Measurements from ENCODE around the gene SNTA1. TPM values are rescaled to one million over a fixed set of nuclear protein-coding genes. Genes with fewer than 3 reads are reported as not detected.

The SNTA1 gene
- polyA plus RNA-seq, 3 donors: 0.56 to 0.93 (median 0.63) TPM

- H3K27ac ChIP-seq (ENCODE audit: low read depth in 1 of 2, low read length in 2 of 2): peak within 1 kb of the TSS in 1 of 2 donors; percentile 74
- no peak for TF ChIP-seq CTCF (IDR thresholded peaks at IDR 0.05)
- H3K79me2 ChIP-seq (ENCODE audit: insufficient read depth, low read length): peaks cover 49% of the 10 kb centered on the region
- no peaks in the 10 kb centered on the region for H3K9me3 ChIP-seq (replicated peaks in 1 of 2; ENCODE audit: control insufficient read depth in 1 of 2, insufficient read depth in 1 of 2, low read length in 2 of 2)
- H4K20me1 ChIP-seq (ENCODE audit: insufficient read depth, low read length): peaks cover 33% of the 10 kb centered on the region
- WGBS (ENCODE audit: insufficient coverage): under 1% methylated on average over 42 of the region's 43 CpGs
- DNase-seq: peak; percentile 82 to 85 (median 83)
- peaks cover 29% of the 10 kb centered on the region for H3K4me1 Mint-ChIP-seq
- peaks cover 3 to 13% of the 10 kb centered on the region in 2 donors for H3K36me3 ChIP-seq (replicated peaks in 1 of 2; ENCODE audit: control insufficient read depth in 1 of 2, insufficient read depth in 2 of 2, low read length in 2 of 2)
- peaks cover 5 to 8% of the 10 kb centered on the region in 2 donors for H3K36me3 Mint-ChIP-seq
- peak within 1 kb of the TSS; percentile 88 for H3K4me2 ChIP-seq (replicated peaks; ENCODE audit: extremely low read depth, low read length, poor library complexity, severe bottlenecking)
- peak within 1 kb of the TSS; percentile 67 to 97 (median 84) for H3K4me3 ChIP-seq (replicated peaks in 1 of 3; ENCODE audit: low read depth in 2 of 3, low read length in 3 of 3)
- peak within 1 kb of the TSS; percentile 92 for H2AFZ ChIP-seq (ENCODE audit: insufficient read depth, low read depth, low read length, poor library complexity, severe bottlenecking)
- peaks cover 25 to 26% of the 10 kb centered on the region in 2 donors for H3K4me1 ChIP-seq (ENCODE audit: control insufficient read depth in 1 of 2, insufficient read depth in 2 of 2, low read length in 2 of 2)
- H3K27me3 ChIP-seq (ENCODE audit: control insufficient read depth in 2 of 2, insufficient read depth in 2 of 2, low read length in 2 of 2): no peaks in the 10 kb centered on the region
- H3K9ac ChIP-seq (ENCODE audit: insufficient read depth, low read length, poor library complexity, severe bottlenecking): peak within 1 kb of the TSS; percentile 81
- peak within 1 kb of the TSS; percentile 68 to 89 (median 80) for H3K27ac Mint-ChIP-seq
- intact Hi-C loops (cut with micrococcal nuclease): no loop called here
- peaks cover 0 to 5% (median 3%) of the 10 kb centered on the region in 3 donors for H3K27me3 Mint-ChIP-seq (ENCODE audit: low read depth in 3 of 3)
- no peaks in the 10 kb centered on the region for H3K9me3 Mint-ChIP-seq
- peak within 1 kb of the TSS; percentile 87 to 96 for H3K4me3 Mint-ChIP-seq
Observed at GRCh38 chr20:33401184-33401920, 42.2 kb downstream of the SNTA1 start, which contains the start of gene CDK5RAP1. Gene CDK5RAP1 (minus strand): TSS chr20:33401519. CDS start chr20:33397064, 4,455 bp downstream.

GRCh38 chr20:33400812-33401183 is 42.8 kb downstream of the SNTA1 start:
- no peaks in the 10 kb centered on the region for H3K27me3 ChIP-seq (ENCODE audit: control insufficient read depth in 2 of 2, insufficient read depth in 2 of 2, low read length in 2 of 2)
- H2AFZ ChIP-seq (ENCODE audit: insufficient read depth, low read depth, low read length, poor library complexity, severe bottlenecking): peak overlapping the region; percentile 92
- Mint-ChIP-seq H3K4me3 (peak overlapping the region; percentile 87 to 96), H3K36me3 (peaks cover 11 to 14% of the 10 kb centered on the region in 2 donors), H3K9me3 (no peaks in the 10 kb centered on the region), H3K27me3 (ENCODE audit: low read depth in 3 of 3) (peaks cover 0 to 5% (median 3%) of the 10 kb centered on the region in 3 donors), H3K4me1 (peaks cover 29% of the 10 kb centered on the region), H3K27ac (peak overlapping the region in 6 of 7 donors; percentile 66 to 89 (median 79))
- DNase-seq: no peak
- intact Hi-C loops (cut with micrococcal nuclease): no loop called here
- H3K36me3 ChIP-seq (replicated peaks in 1 of 2; ENCODE audit: control insufficient read depth in 1 of 2, insufficient read depth in 2 of 2, low read length in 2 of 2): peaks cover 6 to 19% of the 10 kb centered on the region in 2 donors
- 0% methylated on average over 5 of the region's 8 CpGs for WGBS (ENCODE audit: insufficient coverage)
- H3K27ac ChIP-seq (ENCODE audit: low read depth in 1 of 2, low read length in 2 of 2): peak overlapping the region in 1 of 2 donors; percentile 74
- peak overlapping the region; percentile 81 for H3K9ac ChIP-seq (ENCODE audit: insufficient read depth, low read length, poor library complexity, severe bottlenecking)
- peak overlapping the region; percentile 88 for H3K4me2 ChIP-seq (replicated peaks; ENCODE audit: extremely low read depth, low read length, poor library complexity, severe bottlenecking)
- no peaks in the 10 kb centered on the region for H3K9me3 ChIP-seq (replicated peaks in 1 of 2; ENCODE audit: control insufficient read depth in 1 of 2, insufficient read depth in 1 of 2, low read length in 2 of 2)
- peaks cover 49% of the 10 kb centered on the region for H3K79me2 ChIP-seq (ENCODE audit: insufficient read depth, low read length)
- H3K4me1 ChIP-seq (ENCODE audit: control insufficient read depth in 1 of 2, insufficient read depth in 2 of 2, low read length in 2 of 2): peaks cover 25 to 26% of the 10 kb centered on the region in 2 donors
- peaks cover 38% of the 10 kb centered on the region for H4K20me1 ChIP-seq (ENCODE audit: insufficient read depth, low read length)
- no peak for TF ChIP-seq CTCF (IDR thresholded peaks at IDR 0.05)
- peak overlapping the region; percentile 67 to 97 (median 84) for H3K4me3 ChIP-seq (replicated peaks in 1 of 3; ENCODE audit: low read depth in 2 of 3, low read length in 3 of 3)

All from CD14-positive monocyte (primary cell).